Thyroid gland (tissue), 4 donors: ENCODE data around the gene FOSL2. TPM values are rescaled to one million over a fixed set of nuclear protein-coding genes. Genes with fewer than 3 reads are reported as not detected.
"Not testable (repeated sequence)": the region's sequence is repeated elsewhere in the genome, so short reads cannot be mapped to it uniquely, and the experiment has no call there.

Source experiments
- DNase-seq, 2 donors: peaks; one replicate each; pipeline ENCODE4 v3.0.0-alpha.2; 2019
- H3K27ac ChIP-seq, 3 donors: fragments of 200-600 bp; sonication (generic); 1 replicate in 2 of 3; 2 replicates in 1 of 3; pipeline ENCODE4 v1.5.1; 2016 to 2019; ENCODE audit warnings: mild to moderate bottlenecking in 1 of 3, moderate library complexity in 1 of 3
- H3K27me3 ChIP-seq: fragments of 200-600 bp; sonication (generic); one replicate; pipeline ENCODE4 v1.5.1; 2019
- H3K36me3 ChIP-seq, 2 donors: fragments of 200-600 bp; sonication (generic); one replicate each; pipeline ENCODE4 v1.5.1; 2016 to 2019
- H3K4me1 ChIP-seq, 2 donors: fragments of 200-600 bp; sonication (generic); one replicate each; pipeline ENCODE4 v1.5.1; 2017 to 2019
- H3K4me3 ChIP-seq, 3 donors: fragments of 200-600 bp; sonication (generic); replicated peaks in 1 of 3; 1 replicate in 2 of 3; 2 replicates in 1 of 3; pipeline ENCODE4 v1.5.1; 2016; ENCODE audit warnings: mild to moderate bottlenecking in 1 of 3
- H3K9me3 ChIP-seq: fragments of 200-600 bp; sonication (generic); one replicate; pipeline ENCODE4 v1.5.1; 2017
- POLR2A ChIP-seq, 2 donors: fragments of 450-650 bp; IDR thresholded peaks; one replicate each; pipeline ENCODE4 v1.6.1; 2017; ENCODE audit warnings: antibody characterized with exemption in 2 of 2, mild to moderate bottlenecking in 2 of 2, moderate library complexity in 1 of 2
- WGBS, 2 donors: methylation state at CpG; one replicate each; pipeline ENCODE4 v1.1.5; 2017; 5-methylcytosine and 5-hydroxymethylcytosine counted together
- intact Hi-C: fragments of 100-400 bp; cut with DNase I; formaldehyde crosslinking; loops from one replicate; pipeline ENCODE4 v1.15.1; 2023
- total RNA-seq, 4 donors: library from RNA; depleted of rRNA; stranded (reverse); fragments of >200 nt; gene quantifications; one replicate each; pipeline ENCODE4 v1.2.3, GENCODE V29; 2016
- TF ChIP-seq, protein P1 (sequence below), 6 experiments: fragments of 200-600 bp in 3 of 6; fragments of 450-650 bp in 3 of 6; sonication (generic) in 3 of 6; IDR thresholded peaks; one replicate each; pipeline ENCODE4 v1.5.1; 2016 to 2019; ENCODE audit warnings: antibody characterized with exemption in 6 of 6, mild to moderate bottlenecking in 2 of 6, inconsistent platforms in 1 of 6, moderate library complexity in 1 of 6

Gene FOSL2
- total RNA-seq, 4 donors from 2014 or later = 30.7 to 85.1 (median 40.6) TPM

DNA sequence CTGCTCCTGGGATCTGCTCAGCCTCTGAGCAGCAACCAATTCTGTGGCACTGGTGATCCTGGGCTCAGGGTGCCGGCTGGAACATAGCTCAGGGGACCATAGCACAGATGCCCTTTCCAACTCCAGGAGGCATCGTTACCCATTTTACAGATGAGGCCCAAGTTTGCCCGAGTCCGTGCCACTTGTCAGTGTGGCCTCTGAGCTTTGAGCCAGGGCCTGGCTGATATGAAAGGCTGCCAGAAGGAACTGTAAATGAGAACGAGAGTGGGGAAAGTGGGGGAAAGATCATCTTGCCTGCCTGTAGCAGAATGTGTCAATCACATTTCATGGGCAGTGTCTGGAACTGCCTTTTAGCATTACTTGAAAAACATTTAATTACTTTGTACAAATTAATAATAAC, 23.3 kb upstream of the FOSL2 start:
- Histone ChIP-seq H3K27ac (no peak overlapping the region), H3K36me3 (no peaks in the 10 kb centered on the region), H3K9me3 (no peaks in the 10 kb centered on the region), H3K27me3 (no peaks in the 10 kb centered on the region), H3K4me3 (no peak overlapping the region), H3K4me1 (no peaks in the 10 kb centered on the region)
- 69 to 76% methylated on average over 5 of the region's 5 CpGs for WGBS, 2 donors
- no peak for DNase-seq
- TF ChIP-seq, protein P1, sequence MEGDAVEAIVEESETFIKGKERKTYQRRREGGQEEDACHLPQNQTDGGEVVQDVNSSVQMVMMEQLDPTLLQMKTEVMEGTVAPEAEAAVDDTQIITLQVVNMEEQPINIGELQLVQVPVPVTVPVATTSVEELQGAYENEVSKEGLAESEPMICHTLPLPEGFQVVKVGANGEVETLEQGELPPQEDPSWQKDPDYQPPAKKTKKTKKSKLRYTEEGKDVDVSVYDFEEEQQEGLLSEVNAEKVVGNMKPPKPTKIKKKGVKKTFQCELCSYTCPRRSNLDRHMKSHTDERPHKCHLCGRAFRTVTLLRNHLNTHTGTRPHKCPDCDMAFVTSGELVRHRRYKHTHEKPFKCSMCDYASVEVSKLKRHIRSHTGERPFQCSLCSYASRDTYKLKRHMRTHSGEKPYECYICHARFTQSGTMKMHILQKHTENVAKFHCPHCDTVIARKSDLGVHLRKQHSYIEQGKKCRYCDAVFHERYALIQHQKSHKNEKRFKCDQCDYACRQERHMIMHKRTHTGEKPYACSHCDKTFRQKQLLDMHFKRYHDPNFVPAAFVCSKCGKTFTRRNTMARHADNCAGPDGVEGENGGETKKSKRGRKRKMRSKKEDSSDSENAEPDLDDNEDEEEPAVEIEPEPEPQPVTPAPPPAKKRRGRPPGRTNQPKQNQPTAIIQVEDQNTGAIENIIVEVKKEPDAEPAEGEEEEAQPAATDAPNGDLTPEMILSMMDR (IDR thresholded peaks at IDR 0.05) = no peak
- no peak for TF ChIP-seq POLR2A (IDR thresholded peaks at IDR 0.05)
- intact Hi-C loops = no loop called here

DNA sequence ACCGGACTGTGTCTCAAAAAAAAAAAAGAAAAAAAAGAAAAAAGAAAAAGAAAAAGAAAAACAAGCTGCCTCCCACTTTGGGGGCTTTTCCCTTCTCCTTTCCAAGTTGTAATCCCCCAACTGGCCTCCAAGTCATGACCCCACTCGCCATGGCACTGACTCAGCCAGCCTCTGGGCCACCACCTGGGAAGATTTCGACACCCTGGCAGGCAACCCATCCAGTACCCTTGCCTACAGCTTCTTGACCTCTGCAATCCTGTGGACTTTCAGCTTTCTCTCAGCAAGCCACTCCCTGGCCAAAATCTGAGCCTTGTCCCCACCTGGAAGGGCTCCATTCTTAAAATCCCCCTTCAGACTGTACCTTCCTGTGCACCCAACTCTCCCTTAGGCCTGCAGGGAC, 22.3 kb upstream of the FOSL2 start:
- intact Hi-C loops = no loop called here
- no peak for DNase-seq
- Histone ChIP-seq H3K36me3 (no peaks in the 10 kb centered on the region), H3K4me1 (no peaks in the 10 kb centered on the region), H3K4me3 (no peak overlapping the region), H3K27ac (no peak overlapping the region), H3K27me3 (no peaks in the 10 kb centered on the region), H3K9me3 (no peaks in the 10 kb centered on the region)
- WGBS, 2 donors = 91 to 92% methylated on average over 3 of the region's 3 CpGs
- TF ChIP-seq, protein P1 (IDR thresholded peaks at IDR 0.05) = no peak
- no peak for TF ChIP-seq POLR2A (IDR thresholded peaks at IDR 0.05)

DNA sequence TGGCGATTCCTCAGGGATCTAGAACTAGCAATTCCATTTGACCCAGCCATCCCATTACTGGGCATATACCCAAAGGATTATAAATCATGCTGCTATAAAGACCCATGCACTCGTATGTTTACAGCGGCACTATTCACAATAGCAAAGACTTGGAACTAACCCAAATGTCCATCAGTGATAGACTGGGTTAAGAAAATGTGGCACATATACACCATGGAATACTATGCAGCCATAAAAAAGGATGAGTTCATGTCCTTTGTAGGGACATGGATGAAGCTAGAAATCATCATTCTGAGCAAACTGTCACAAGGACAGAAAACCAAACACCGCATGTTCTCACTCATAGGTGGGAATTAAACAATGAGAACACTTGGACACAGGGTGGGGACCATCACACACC, 20.9 kb upstream of the FOSL2 start:
- intact Hi-C loops, H3K36me3 ChIP-seq, H3K9me3 ChIP-seq, H3K4me3 ChIP-seq, H3K27ac ChIP-seq, DNase-seq, H3K27me3 ChIP-seq, H3K4me1 ChIP-seq: not testable (repeated sequence)
- WGBS, 2 donors = 91 to 93% methylated on average over 4 of the region's 4 CpGs

DNA sequence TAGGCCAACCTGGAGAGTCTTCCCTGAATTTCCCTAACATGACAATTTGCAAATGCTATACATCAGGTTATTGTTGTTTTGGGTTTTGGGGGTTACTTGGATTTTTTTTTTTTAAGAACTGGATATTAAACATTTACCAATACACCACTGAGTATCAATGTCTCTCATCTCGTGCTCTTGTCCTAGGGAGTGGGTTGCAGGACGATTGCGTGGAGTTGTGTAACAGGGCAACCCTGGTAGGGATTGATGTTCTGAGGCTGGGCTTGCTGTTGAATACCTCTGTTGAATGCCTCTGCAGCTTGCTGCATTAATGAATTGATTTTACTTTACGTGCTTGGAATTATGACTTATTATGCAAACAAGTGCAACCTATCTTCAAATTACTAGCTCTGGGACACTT, 18.8 kb upstream of the FOSL2 start:
- intact Hi-C loops = no loop called here
- H3K9me3 ChIP-seq = no peaks in the 10 kb centered on the region
- H3K36me3 ChIP-seq = no peaks in the 10 kb centered on the region
- no peak overlapping the region for H3K4me3 ChIP-seq
- 86 to 88% methylated on average over 4 of the region's 4 CpGs for WGBS, 2 donors
- DNase-seq = no peak
- TF ChIP-seq POLR2A (IDR thresholded peaks at IDR 0.05) = no peak
- TF ChIP-seq, protein P1 (IDR thresholded peaks at IDR 0.05) = no peak
- no peaks in the 10 kb centered on the region for H3K4me1 ChIP-seq
- no peak overlapping the region for H3K27ac ChIP-seq
- H3K27me3 ChIP-seq = no peaks in the 10 kb centered on the region

DNA sequence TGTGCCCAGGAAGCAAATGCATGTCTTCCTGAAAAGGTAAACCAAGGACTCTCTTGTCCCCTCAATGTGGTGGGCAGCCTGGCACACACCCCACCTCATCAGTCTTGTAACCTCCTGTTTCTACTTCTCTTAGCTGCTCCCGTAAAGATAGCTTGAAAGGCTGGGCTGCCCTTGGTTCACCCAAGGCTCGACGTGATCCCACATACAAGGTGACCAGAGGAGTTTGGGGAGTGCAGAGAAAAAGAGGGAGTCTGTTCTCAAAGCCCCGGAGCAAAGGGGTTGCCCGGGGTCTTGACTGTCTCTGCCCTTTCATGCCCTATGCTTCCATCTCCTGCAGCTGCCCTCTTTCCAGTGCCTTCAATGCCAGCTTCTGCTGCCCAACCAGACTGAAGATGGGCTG, 18.3 kb upstream of the FOSL2 start:
- H3K9me3 ChIP-seq = no peaks in the 10 kb centered on the region
- TF ChIP-seq, protein P1 (IDR thresholded peaks at IDR 0.05) = no peak
- TF ChIP-seq POLR2A (IDR thresholded peaks at IDR 0.05) = no peak
- no peak overlapping the region for H3K27ac ChIP-seq
- 78 to 92% methylated on average over 5 of the region's 5 CpGs for WGBS, 2 donors
- no peak for DNase-seq
- H3K36me3 ChIP-seq = no peaks in the 10 kb centered on the region
- no peak overlapping the region for H3K4me3 ChIP-seq
- no peaks in the 10 kb centered on the region for H3K4me1 ChIP-seq
- no peaks in the 10 kb centered on the region for H3K27me3 ChIP-seq
- intact Hi-C loops = no loop called here

DNA sequence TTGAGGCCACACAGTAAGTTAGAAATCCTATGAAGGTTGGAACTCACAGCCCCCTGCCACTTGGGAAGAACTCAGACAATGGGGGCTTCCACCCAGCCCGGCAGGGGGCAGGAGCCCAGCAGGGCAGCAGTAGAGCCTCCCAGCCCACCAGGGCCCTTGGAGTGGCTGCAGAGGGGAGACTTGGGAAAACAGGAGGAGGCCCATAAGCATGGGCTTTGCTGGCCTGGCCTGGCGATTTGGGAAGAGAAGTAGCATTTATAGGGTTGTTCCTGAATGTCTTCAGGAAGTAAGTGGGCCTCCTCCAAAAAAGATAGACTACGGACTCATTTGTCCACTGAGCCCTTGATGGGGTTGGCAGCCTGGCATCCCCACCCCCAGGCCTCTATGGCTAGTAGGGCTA, 17.4 kb upstream of the FOSL2 start:
- Histone ChIP-seq H3K9me3 (no peaks in the 10 kb centered on the region), H3K27me3 (no peaks in the 10 kb centered on the region), H3K4me3 (no peak overlapping the region), H3K36me3 (no peaks in the 10 kb centered on the region), H3K4me1 (no peaks in the 10 kb centered on the region), H3K27ac (no peak overlapping the region)
- intact Hi-C loops = no loop called here
- TF ChIP-seq, protein P1 (IDR thresholded peaks at IDR 0.05) = no peak
- TF ChIP-seq POLR2A (IDR thresholded peaks at IDR 0.05) = no peak
- 70 to 93% methylated on average over 3 of the region's 3 CpGs for WGBS, 2 donors
- no peak for DNase-seq
